Activated CD8-positive, alpha-beta T cell treated with anti-CD3 and anti-CD28 coated beads for 36 hours (primary cell): ENCODE results near the gene DAPK1. TPM values are rescaled to one million over a fixed set of nuclear protein-coding genes. Genes with fewer than 3 reads are reported as not detected.

Experiments
- ATAC-seq: fragments of 200-7000 bp; cut with Tn5 transposase; one replicate; pipeline ENCODE4 v1.10.0; 2021; ENCODE audit warnings: mild to moderate bottlenecking, moderate library complexity
- CTCF ChIA-PET: fragments of 350-600 bp; sonication (Branson Sonifier 250); formaldehyde crosslinking; loops from one replicate; lab custom pipeline; 2021; ENCODE audit warnings: antibody characterized with exemption; lab: Charles Lee
- POLR2A ChIA-PET: fragments of 350-600 bp; sonication (Branson Sonifier 250); formaldehyde crosslinking; loops from one replicate; lab custom pipeline; 2021; ENCODE audit warnings: antibody characterized with exemption; lab: Charles Lee
- DNase-seq: peaks from one replicate; pipeline ENCODE4 v3.0.0-alpha.2; 2020
- H3K27ac Mint-ChIP-seq: one replicate; pipeline ENCODE4 v1.8.0; 2021; ENCODE audit warnings: mild to moderate bottlenecking, mixed read lengths
- H3K27me3 Mint-ChIP-seq: one replicate; pipeline ENCODE4 v1.8.0; 2021; ENCODE audit warnings: mixed read lengths
- H3K36me3 Mint-ChIP-seq: one replicate; pipeline ENCODE4 v1.8.0; 2021; ENCODE audit warnings: low read depth, mixed read lengths
- H3K4me1 Mint-ChIP-seq: one replicate; pipeline ENCODE4 v1.8.0; 2021; ENCODE audit warnings: low read depth, mixed read lengths
- H3K4me3 Mint-ChIP-seq: one replicate; pipeline ENCODE4 v1.8.0; 2021; ENCODE audit warnings: mild to moderate bottlenecking, moderate library complexity, mixed read lengths
- H3K9me3 Mint-ChIP-seq: one replicate; pipeline ENCODE4 v1.8.0; 2021; ENCODE audit warnings: mixed read lengths
- intact Hi-C: fragments of 100-400 bp; cut with micrococcal nuclease; formaldehyde crosslinking; loops from one replicate; pipeline ENCODE4 v1.10.0; 2022
- total RNA-seq, 2 experiments: library from RNA; stranded (reverse); gene quantifications; one replicate each; pipeline ENCODE4 v1.2.3, GENCODE V29; 2021
- TF ChIP-seq, protein P1 (sequence below): fragments of 200-600 bp; IDR thresholded peaks from one replicate; pipeline ENCODE4 v1.8.0; 2022; ENCODE audit warnings: antibody characterized with exemption, mild to moderate bottlenecking

Gene DAPK1
- total RNA-seq, 2 experiments from 2014 or later, result 1.7 to 2.1 TPM

DNA sequence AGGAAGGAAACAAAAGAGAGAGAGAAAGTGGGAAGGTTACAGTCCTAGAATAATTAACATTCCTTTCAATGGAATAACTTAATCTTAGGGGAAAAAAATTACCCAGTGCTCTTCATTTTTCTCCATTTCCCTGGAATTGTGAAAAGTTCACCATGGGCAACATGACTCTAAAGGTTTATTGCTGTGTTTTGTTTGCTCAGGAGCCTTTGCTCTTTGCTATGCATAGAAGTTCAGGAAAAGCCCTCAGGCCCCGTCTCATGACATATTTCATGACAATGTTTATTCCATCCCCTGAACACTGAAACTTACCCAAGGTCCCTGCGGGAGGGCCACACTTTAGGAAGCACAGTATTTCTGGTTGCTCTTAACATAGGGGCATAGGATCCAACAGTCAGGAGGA lies 218.5 kb downstream of the DAPK1 start:
- intact Hi-C loops, result no loop called here
- TF ChIP-seq, protein P1, sequence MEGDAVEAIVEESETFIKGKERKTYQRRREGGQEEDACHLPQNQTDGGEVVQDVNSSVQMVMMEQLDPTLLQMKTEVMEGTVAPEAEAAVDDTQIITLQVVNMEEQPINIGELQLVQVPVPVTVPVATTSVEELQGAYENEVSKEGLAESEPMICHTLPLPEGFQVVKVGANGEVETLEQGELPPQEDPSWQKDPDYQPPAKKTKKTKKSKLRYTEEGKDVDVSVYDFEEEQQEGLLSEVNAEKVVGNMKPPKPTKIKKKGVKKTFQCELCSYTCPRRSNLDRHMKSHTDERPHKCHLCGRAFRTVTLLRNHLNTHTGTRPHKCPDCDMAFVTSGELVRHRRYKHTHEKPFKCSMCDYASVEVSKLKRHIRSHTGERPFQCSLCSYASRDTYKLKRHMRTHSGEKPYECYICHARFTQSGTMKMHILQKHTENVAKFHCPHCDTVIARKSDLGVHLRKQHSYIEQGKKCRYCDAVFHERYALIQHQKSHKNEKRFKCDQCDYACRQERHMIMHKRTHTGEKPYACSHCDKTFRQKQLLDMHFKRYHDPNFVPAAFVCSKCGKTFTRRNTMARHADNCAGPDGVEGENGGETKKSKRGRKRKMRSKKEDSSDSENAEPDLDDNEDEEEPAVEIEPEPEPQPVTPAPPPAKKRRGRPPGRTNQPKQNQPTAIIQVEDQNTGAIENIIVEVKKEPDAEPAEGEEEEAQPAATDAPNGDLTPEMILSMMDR, result no peak
- CTCF ChIA-PET, result no interaction called here

DNA sequence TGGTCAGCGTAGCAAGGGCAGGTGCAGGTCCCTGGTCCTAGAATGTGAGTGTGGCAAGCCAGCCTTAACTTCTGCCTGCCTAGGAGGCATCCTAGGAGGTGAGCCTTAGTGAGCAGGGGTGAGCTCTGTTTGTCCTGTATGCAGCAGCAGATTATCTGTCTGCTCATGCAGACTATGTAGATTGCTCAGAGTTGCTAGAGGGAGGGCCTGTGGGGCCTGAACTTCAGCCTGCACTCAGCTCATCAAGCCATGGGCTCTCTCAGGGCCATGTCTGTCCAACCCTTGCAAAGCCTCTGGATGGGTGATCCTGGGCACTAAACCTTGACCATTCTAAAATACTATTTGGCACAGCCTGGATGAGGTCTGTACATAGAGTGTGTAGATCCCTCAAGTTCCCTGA lies 219.8 kb downstream of the DAPK1 start:
- no peaks in the 10 kb centered on the region for H3K36me3 Mint-ChIP-seq
- no peak overlapping the region for H3K27ac Mint-ChIP-seq
- H3K27me3 Mint-ChIP-seq, result peaks cover 6% of the 10 kb centered on the region
- ChIA-PET POLR2A (no interaction called here), CTCF (no interaction called here)
- TF ChIP-seq, protein P1, result no peak
- ATAC-seq, result no peak
- H3K9me3 Mint-ChIP-seq, result no peaks in the 10 kb centered on the region
- peaks cover 5% of the 10 kb centered on the region for H3K4me1 Mint-ChIP-seq
- DNase-seq, result no peak
- no peak overlapping the region for H3K4me3 Mint-ChIP-seq
- intact Hi-C loops, result no loop called here

More for the DNA sequence above, 218.5 kb downstream of the DAPK1 start:
- Mint-ChIP-seq H3K9me3 (no peaks in the 10 kb centered on the region), H3K4me1 (peaks cover 5% of the 10 kb centered on the region), H3K36me3 (no peaks in the 10 kb centered on the region), H3K4me3 (no peak overlapping the region), H3K27ac (no peak overlapping the region), H3K27me3 (peaks cover 4% of the 10 kb centered on the region)
- no peak for DNase-seq
- no peak for ATAC-seq
- POLR2A ChIA-PET, result no interaction called here

DNA sequence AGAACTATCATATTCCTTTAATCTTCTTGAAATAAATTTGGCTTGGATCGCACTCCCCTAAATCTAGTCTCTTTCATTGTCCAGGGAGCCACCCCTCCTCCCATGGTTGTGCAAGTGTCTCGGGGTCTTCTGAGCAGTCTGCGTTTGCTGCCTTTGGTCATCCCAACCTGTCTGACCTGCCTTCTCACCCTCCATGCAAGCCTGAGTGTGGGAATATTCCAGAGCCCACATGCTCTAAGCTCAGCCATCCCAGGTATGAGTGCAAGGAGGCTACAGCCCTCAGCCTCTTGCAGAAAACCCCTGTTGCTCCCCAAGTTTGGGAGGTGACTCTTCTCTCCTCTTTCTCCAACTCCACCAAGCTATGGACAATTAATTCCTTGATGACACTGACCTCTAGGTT lies 220.6 kb downstream of the DAPK1 start:
- ATAC-seq (no peak), DNase-seq (no peak)
- Mint-ChIP-seq H3K36me3 (no peaks in the 10 kb centered on the region), H3K27me3 (peaks cover 6% of the 10 kb centered on the region), H3K9me3 (no peaks in the 10 kb centered on the region), H3K4me1 (peaks cover 1% of the 10 kb centered on the region), H3K4me3 (no peak overlapping the region), H3K27ac (no peak overlapping the region)
- CTCF ChIA-PET, result no interaction called here
- TF ChIP-seq, protein P1, result no peak
- POLR2A ChIA-PET, result no interaction called here
- intact Hi-C loops, result no loop called here

DNA sequence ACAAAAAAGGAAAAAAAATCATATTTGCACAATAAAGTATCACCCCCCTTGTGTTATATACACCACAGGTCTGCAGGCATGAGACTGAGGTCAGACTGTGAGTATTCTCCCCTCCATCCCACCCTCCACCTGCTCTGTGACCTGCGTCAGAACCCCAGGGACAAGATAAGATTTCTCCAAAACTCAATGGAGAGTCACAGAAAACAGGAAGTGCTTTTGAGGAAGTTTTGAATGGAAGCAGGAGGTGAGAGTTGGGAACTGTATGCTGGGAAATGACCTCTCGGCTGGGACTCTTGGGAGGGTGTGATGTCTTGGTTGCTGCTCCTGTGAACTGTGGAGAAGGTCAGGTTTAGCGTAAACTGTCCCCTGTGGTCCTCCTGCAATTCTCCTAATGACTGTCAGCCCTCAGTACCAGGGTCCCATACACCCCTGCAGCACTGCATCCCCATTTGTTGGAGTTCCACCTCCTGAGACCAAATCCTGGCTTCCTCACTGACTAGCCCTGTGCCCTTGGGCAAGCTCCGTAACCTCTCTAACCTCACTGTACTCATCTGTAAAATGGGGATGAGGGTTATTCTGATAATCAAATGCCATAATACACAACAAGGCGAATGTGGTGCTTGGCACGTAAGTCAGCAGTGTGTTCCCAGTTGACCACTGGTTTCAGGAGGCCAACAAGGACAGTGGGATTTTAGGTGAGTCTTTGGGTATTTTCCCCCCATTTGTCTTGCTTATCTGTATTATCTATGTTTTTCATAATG lies 221.4 kb downstream of the DAPK1 start:
- no peak for ATAC-seq
- Mint-ChIP-seq H3K9me3 (no peaks in the 10 kb centered on the region), H3K36me3 (no peaks in the 10 kb centered on the region), H3K4me3 (no peak overlapping the region), H3K4me1 (no peaks in the 10 kb centered on the region), H3K27me3 (peaks cover 6% of the 10 kb centered on the region), H3K27ac (no peak overlapping the region)
- ChIA-PET POLR2A (no interaction called here), CTCF (no interaction called here)
- no peak for DNase-seq
- TF ChIP-seq, protein P1, result no peak
- intact Hi-C loops, result no loop called here

DNA sequence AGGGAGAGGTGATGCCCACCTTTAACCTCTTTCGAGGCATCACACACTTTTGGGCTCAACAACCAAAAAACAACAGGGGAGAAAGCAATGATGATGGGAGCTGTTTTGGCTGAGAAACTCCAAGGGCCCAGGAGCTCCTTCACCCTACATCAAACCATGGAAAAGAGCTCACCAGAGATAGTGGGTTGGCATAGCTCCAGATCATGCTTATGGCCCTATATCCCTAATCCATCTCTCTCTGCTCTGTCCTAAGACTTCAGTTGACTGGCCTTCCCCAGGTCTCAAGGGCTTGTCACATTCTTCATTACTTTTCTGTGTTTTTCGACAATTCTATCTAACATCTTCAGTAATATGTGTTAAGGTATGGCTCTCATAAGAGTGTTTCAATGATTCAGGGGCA lies 222.5 kb downstream of the DAPK1 start:
- Mint-ChIP-seq H3K4me3 (no peak overlapping the region), H3K9me3 (no peaks in the 10 kb centered on the region), H3K27ac (no peak overlapping the region), H3K27me3 (peaks cover 12% of the 10 kb centered on the region), H3K4me1 (no peaks in the 10 kb centered on the region), H3K36me3 (no peaks in the 10 kb centered on the region)
- CTCF ChIA-PET, result no interaction called here
- no peak for DNase-seq
- TF ChIP-seq, protein P1, result no peak
- POLR2A ChIA-PET, result no interaction called here
- ATAC-seq, result no peak
- intact Hi-C loops, result no loop called here
